SJSA1 (cell line): Measurements from ENCODE around the gene HOXA10. TPM values are rescaled to one million over a fixed set of nuclear protein-coding genes. Genes with fewer than 3 reads are reported as not detected.
A peak's percentile ranks its signal among the peaks of the same experiment; 100 is the strongest.

Experiments
- DNase-seq, 2 experiments: peaks; one replicate each; pipeline ENCODE4 v3.0.0-alpha.2; 2015 to 2020; ENCODE audit warnings: low spot score in 2 of 2, low read depth in 1 of 2
- H3K27ac ChIP-seq: fragments of 250-450 bp; sonication (Bioruptor Pico); 2 replicates; pipeline ENCODE4 v1.5.1; 2020; ENCODE audit warnings: mild to moderate bottlenecking, moderate library complexity
- H3K27me3 ChIP-seq: fragments of 250-450 bp; sonication (Bioruptor Pico); replicated peaks from 2 replicates; pipeline ENCODE4 v1.5.1; 2020; ENCODE audit warnings: mild to moderate bottlenecking, moderate library complexity
- H3K36me3 ChIP-seq: fragments of 250-450 bp; sonication (Bioruptor Pico); 2 replicates; pipeline ENCODE4 v1.5.1; 2020; ENCODE audit warnings: mild to moderate bottlenecking
- H3K4me1 ChIP-seq: fragments of 250-450 bp; sonication (Bioruptor Pico); replicated peaks from 2 replicates; pipeline ENCODE4 v1.6.1; 2021; ENCODE audit warnings: mild to moderate bottlenecking
- H3K4me3 ChIP-seq: fragments of 250-450 bp; sonication (Bioruptor Pico); 2 replicates; pipeline ENCODE4 v1.5.1; 2020; ENCODE audit warnings: mild to moderate bottlenecking
- H3K9me3 ChIP-seq: fragments of 250-450 bp; sonication (Bioruptor Pico); replicated peaks from 2 replicates; pipeline ENCODE4 v1.5.1; 2020; ENCODE audit warnings: mild to moderate bottlenecking
- total RNA-seq: library from RNA; depleted of rRNA; stranded (reverse); fragments of >200 nt; shearing (Covaris generic); gene quantifications from 2 replicates; pipeline ENCODE4 v1.2.3, GENCODE V29; 2014

HOXA10 gene
- total RNA-seq, 1 experiment from 2014 or later = 15.5 TPM

GRCh38 chr7:27151341-27151930 is 22.7 kb downstream of the HOXA10 start:
- peak in 1 of 2 experiments; percentile 51 for DNase-seq
- Histone ChIP-seq H3K36me3 (no peaks in the 10 kb centered on the region), H3K9me3 (no peaks in the 10 kb centered on the region), H3K4me1 (peaks cover 59% of the 10 kb centered on the region), H3K27ac (no peak overlapping the region), H3K27me3 (no peaks in the 10 kb centered on the region; the same call in 1 of the 2 replicates), H3K4me3 (peak overlapping the region; percentile 37)

DNA sequence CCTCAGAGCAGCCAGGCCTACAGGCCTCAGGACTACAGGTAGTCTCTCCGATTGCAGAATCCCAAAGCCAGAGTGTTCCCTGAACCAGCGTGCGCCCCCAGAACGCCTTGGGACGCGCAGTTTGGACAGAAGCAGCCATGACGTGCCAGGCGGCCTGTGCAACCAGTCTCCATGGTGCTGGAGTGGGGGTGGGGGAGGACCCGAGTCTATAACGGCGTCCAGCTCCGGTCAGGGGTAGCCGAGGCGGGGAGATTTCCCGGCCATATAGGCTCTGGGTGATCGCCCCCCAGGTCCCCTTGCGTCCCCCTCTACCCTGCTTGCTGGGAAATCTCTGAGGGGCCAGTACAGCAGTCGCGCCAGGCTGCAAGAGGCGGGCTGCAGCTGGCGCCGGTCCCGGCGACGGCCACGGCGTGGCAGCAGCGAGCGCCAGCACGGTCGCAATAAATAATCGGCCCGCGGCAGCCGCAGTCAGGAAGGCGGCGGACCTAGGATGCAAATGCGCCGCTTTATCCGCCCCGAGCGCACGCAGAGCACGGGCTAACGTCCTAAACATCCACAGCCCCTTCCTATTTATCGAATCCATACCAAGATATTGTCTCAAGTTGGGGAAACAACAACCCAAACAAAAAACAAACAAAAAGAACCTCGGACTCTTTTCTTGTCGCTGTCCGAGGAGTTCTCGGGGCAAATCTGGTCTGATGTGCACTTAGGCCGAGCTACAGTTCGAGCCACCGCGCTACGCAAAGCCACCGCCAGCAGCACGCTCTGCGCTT is 23.4 kb downstream of the HOXA10 start:
- Histone ChIP-seq H3K27ac (no peak overlapping the region), H3K4me3 (peak overlapping the region; percentile 37), H3K9me3 (no peaks in the 10 kb centered on the region), H3K4me1 (peaks cover 59% of the 10 kb centered on the region), H3K36me3 (no peaks in the 10 kb centered on the region), H3K27me3 (no peaks in the 10 kb centered on the region; the same call in 1 of the 2 replicates)
- peak; percentile 70 to 88 for DNase-seq

GRCh38 chr7:27149842-27150567 is 24.1 kb downstream of the HOXA10 start:
- peak overlapping the region; percentile 37 for H3K4me3 ChIP-seq
- H3K27ac ChIP-seq = no peak overlapping the region
- no peaks in the 10 kb centered on the region for H3K36me3 ChIP-seq
- DNase-seq = no peak
- no peaks in the 10 kb centered on the region; the same call in 1 of the 2 replicates for H3K27me3 ChIP-seq
- H3K9me3 ChIP-seq = no peaks in the 10 kb centered on the region
- peaks cover 53% of the 10 kb centered on the region for H3K4me1 ChIP-seq

GRCh38 chr7:27148756-27149641 is 25.1 kb downstream of the HOXA10 start:
- no peak for DNase-seq
- no peaks in the 10 kb centered on the region for H3K9me3 ChIP-seq
- 0 out of 2 replicates have a peak, but pooled peaks cover 3% of the 10 kb centered on the region for H3K36me3 ChIP-seq
- no peaks in the 10 kb centered on the region; the same call in 1 of the 2 replicates for H3K27me3 ChIP-seq
- peaks cover 58% of the 10 kb centered on the region for H3K4me1 ChIP-seq
- H3K4me3 ChIP-seq = peak overlapping the region; percentile 18
- H3K27ac ChIP-seq = peak overlapping the region; percentile 25

- H3K27me3 ChIP-seq = no peaks in the 10 kb centered on the region
- peak overlapping the region; percentile 25 for H3K27ac ChIP-seq
- H3K36me3 ChIP-seq = peaks cover 7% of the 10 kb centered on the region
- no peaks in the 10 kb centered on the region for H3K9me3 ChIP-seq
- peak overlapping the region; percentile 18 for H3K4me3 ChIP-seq
- DNase-seq = no peak
- H3K4me1 ChIP-seq = peaks cover 65% of the 10 kb centered on the region
These were observed 25.9 kb downstream of the HOXA10 start for GRCh38 chr7:27148031-27148755.

DNA sequence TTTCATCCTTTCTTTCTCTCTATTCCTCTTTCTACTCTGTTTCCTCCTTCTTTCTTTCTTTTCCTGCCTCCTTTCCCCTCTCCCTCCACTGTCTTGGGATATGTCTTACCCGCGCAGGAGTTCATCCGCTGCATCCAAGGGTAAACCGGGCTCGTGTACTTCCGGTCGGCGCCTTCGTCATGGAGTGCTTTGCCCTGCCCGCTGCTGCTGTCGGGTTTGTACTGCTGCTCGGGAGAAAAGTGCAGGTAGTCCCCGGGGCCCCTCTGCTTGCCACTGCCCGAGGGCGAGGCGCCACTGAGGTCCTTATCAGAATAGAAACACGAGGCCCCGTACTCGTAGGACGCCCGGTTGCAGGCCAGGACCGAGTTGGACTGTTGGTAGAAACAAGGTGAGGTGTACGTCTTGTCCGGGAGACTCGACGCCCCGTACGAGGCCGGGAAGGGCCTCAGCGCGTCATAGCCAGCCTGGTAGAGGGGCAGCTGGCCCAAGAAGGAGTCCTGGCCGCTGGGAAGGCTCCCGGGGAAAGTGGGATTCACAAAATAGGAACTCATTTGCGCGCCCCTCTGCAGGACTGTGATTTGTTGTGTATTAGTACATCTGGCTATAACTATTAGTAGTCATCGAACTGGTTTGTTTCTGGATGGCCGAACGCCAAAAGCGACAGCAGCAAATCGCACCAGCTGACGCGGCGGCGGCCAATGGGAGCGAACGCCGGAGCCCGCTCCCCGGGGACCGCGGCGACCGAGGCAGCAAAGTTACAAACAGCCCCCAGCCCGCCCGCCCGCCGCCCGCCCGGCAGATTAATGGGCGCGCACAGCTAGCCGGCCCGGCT is 26.7 kb downstream of the HOXA10 start, which contains the start of gene HOXA6:
HOXA6 (minus strand) TSS at position 576 of the 832 bp plus-strand sequence; CDS start at position 551, 25 bp downstream.
- peaks cover 9% of the 10 kb centered on the region for H3K36me3 ChIP-seq
- H3K9me3 ChIP-seq = no peaks in the 10 kb centered on the region
- H3K4me1 ChIP-seq = peaks cover 67% of the 10 kb centered on the region
- H3K4me3 ChIP-seq = peak within 1 kb of the TSS; percentile 18
- H3K27ac ChIP-seq = peak within 1 kb of the TSS; percentile 25
- no peak for DNase-seq
- no peaks in the 10 kb centered on the region for H3K27me3 ChIP-seq

DNA sequence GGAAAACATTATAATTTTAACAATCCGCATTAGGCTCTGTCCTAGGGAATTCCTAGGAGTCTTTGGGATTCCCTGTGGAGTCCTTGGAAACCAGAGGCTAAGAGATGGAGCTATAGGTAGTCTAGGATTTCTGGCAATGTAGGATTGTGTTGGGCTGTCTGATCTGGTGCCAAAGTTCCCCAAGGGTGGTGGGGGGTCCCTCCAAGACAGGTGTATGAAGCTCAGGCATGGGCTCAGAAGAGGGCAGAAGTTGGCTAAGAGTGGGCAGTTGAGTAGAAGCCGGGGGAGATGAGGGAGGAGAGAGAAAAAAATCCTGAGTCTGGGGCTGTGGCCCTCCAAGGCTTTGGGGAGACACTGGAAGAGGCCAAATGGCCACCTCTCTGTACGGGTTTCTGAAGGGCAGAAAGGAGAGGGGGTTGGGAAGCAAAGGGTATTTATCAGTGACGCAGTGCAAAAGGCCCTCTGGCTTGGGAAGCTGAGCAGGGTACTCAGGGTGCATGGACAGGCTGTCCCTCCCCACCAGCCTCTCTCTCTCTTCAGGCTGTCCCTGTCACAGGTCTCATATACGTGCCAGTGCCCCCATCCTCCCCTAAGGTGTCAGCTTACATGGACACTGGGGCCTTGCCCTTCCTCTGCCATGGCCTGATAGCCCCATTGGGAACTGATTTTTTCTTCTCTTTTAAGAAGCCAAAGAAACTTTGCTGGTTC is 27.5 kb downstream of the HOXA10 start:
- Histone ChIP-seq H3K36me3 (peaks cover 11% of the 10 kb centered on the region), H3K27me3 (no peaks in the 10 kb centered on the region), H3K27ac (no peak overlapping the region), H3K4me3 (no peak overlapping the region), H3K9me3 (no peaks in the 10 kb centered on the region), H3K4me1 (peaks cover 62% of the 10 kb centered on the region)
- no peak for DNase-seq

- Histone ChIP-seq H3K9me3 (no peaks in the 10 kb centered on the region), H3K27ac (no peak overlapping the region), H3K27me3 (no peaks in the 10 kb centered on the region), H3K4me3 (no peak overlapping the region), H3K36me3 (peaks cover 12% of the 10 kb centered on the region), H3K4me1 (peaks cover 57% of the 10 kb centered on the region)
- no peak for DNase-seq
These were observed 28.2 kb downstream of the HOXA10 start for GRCh38 chr7:27145914-27146412.

GRCh38 chr7:27145165-27145913 is 28.8 kb downstream of the HOXA10 start:
- Histone ChIP-seq H3K9me3 (no peaks in the 10 kb centered on the region), H3K27me3 (no peaks in the 10 kb centered on the region), H3K4me1 (peaks cover 53% of the 10 kb centered on the region), H3K4me3 (no peak overlapping the region), H3K27ac (no peak overlapping the region), H3K36me3 (peaks cover 12% of the 10 kb centered on the region)
- DNase-seq = peak in 1 of 2 experiments; percentile 37

- H3K27me3 ChIP-seq = no peaks in the 10 kb centered on the region
- H3K36me3 ChIP-seq = peaks cover 12% of the 10 kb centered on the region
- peaks cover 51% of the 10 kb centered on the region for H3K4me1 ChIP-seq
- DNase-seq = peak in 1 of 2 experiments; percentile 41
- H3K4me3 ChIP-seq = no peak overlapping the region
- H3K27ac ChIP-seq = no peak overlapping the region
- H3K9me3 ChIP-seq = no peaks in the 10 kb centered on the region
These were observed 29.3 kb downstream of the HOXA10 start for GRCh38 chr7:27144781-27145164.
